WI38 (cell line): ENCODE measurements around the gene SNX25.
A peak's percentile ranks its signal among the peaks of the same experiment; 100 is the strongest.

Experiments used
- H3K4me3 ChIP-seq: 2 replicates; pipeline ENCODE4 v1.5.1; 2011; ENCODE audit warnings: low read depth, mild to moderate bottlenecking, control low read depth, low read length
- TF ChIP-seq, protein P1 (sequence below): IDR thresholded peaks from 2 replicates; pipeline ENCODE4 v1.5.1; 2012; ENCODE audit warnings: low read depth, mild to moderate bottlenecking, control low read depth, low read length

Gene SNX25

DNA sequence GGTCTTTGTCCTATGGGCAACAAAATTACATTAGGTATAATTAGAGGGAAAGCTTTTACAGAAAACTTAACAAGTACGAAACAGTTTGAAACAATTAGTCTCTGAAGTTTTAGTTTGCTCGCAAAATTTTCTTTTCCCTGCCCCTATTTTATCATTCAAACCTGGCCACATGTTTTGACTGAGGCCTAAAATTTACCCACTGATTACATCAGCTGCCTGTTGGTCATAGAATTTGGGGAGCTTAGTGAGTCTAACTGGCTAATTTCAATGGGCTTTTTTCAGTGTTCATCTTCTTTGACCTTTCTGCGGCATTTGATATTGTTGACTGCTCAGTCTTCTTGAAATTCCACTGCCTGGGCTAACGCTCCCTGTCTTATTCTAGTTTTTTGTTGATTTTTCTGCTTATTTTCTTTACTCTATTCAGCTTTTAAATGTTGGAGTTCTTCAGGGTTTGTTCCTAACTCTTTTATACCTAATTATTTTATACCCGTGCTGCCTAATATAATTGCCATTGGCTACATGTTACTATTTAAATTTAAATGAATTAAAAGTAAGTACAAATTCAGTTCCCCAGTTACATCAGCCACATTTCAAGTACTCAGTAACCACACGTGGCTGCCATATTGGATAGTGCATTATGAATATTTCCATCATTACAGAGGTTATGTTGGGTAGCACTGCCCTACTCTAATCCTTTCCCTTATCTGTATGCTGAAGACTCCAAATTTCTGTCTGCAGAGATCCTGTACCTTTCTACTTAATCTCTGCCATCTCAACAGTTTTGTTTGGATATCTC, 87.5 kb downstream of the SNX25 start:
- TF ChIP-seq, protein P1, sequence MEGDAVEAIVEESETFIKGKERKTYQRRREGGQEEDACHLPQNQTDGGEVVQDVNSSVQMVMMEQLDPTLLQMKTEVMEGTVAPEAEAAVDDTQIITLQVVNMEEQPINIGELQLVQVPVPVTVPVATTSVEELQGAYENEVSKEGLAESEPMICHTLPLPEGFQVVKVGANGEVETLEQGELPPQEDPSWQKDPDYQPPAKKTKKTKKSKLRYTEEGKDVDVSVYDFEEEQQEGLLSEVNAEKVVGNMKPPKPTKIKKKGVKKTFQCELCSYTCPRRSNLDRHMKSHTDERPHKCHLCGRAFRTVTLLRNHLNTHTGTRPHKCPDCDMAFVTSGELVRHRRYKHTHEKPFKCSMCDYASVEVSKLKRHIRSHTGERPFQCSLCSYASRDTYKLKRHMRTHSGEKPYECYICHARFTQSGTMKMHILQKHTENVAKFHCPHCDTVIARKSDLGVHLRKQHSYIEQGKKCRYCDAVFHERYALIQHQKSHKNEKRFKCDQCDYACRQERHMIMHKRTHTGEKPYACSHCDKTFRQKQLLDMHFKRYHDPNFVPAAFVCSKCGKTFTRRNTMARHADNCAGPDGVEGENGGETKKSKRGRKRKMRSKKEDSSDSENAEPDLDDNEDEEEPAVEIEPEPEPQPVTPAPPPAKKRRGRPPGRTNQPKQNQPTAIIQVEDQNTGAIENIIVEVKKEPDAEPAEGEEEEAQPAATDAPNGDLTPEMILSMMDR: no peak
- H3K4me3 ChIP-seq: no peak overlapping the region

DNA sequence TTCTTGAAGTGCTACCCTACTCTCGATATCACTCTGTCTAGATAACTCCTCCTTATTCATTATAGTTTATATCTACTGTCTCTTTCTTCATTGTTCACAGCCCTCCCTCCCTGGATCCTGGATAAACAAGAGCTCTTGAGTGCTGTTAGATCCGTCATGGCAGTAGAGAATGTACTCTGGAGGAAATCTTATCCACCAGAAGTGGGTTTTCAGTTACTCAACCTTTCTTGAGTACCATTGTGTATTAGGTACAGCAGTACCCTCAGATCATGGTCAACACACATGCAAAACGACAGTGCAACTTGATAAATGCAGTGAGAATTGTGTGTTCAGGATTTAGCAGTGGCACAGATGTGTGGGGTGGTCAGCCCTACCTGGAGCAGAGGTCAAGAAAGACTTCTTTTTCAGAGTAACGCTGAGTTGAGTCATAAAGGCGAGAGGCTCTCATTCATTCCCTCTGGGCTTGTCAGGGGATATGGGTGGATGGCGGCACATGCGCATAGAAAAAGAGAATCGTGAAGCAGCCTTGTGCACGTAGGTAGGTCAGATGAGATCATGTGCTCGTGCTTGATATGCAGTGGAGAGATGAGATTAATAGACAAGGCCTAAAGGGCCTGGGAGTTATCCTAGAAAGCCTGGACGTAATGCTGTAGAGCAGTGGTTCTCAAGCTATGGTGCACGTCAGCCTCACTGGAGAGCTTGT, 89.5 kb downstream of the SNX25 start:
- TF ChIP-seq, protein P1: no peak
- H3K4me3 ChIP-seq: no peak overlapping the region

DNA sequence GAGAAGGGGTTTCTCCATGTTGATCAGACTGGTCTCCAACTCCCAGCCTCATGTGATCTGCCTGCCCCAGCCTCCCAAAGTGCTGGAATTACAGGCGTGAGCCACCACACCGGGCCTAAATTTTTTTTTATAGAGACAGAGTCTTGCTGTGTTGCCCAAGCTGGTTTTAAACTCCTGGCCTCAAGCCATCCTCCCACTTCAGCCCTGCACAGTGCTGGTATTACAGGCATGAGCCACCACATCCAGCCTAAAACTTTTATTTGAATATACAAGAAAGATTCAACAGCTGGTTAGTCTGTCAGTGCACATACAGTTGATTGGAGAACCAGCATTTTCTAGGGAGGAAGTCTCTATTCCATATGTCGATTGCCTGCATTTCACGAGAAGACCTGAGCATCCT, 95.1 kb downstream of the SNX25 start:
- no peak overlapping the region for H3K4me3 ChIP-seq
- TF ChIP-seq, protein P1: no peak

DNA sequence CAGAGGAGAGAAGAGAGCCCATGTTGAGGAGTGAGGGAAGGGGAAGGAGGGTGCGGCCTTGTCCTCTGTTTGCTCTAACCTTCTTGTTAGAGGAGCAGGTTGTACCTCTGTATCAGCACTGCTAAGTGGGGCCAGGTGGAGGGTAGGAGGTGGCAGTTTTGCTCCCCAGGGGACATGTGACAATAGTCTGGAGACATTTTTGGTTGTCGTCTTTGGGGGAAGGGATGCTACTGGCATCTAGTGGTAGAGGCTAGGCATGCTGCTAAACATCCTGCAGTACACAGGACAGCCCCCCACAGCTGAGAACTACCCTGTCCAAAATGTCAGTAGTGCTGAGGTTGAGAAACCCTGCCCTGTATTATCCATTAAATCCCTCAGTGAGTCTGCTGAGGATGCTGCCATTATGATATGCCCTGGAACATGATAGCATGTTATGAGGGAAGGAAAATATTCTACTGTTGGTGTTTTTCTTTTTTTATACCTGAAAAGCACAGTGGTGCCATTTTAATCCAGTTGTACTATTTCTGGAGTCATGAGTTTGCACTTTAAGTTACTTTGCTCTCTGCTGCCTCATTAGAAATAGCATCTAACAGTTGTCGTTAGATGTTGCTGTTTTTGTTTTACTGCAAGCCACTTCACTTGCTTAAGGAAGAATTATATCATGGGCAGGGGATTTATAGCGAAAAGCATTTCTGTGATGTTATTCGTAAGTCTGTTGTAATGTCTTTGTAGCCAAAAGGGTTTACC, 95.7 kb downstream of the SNX25 start:
- no peak overlapping the region for H3K4me3 ChIP-seq
- TF ChIP-seq, protein P1: peak; percentile 33

DNA sequence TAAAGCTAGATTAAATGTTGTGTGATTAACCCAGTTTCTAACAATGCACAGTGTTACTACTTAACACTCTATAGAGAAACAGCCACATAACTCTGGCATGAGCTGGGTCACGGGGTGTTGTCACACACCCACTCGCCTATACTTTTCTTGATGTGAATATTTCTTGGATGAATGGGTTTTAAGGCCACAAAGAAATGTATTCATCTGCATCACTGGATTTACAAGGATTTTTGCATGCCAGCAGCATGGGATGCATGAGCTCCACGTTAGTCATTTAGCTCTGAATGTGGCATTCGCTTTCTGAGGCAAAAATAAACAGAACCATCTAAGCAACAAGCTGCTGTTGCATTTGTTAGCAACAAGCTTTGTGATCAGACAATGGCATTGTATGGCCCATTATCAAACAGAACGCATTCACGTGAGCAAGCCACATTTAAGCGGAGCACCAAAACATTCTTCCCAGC, 96.6 kb downstream of the SNX25 start:
- TF ChIP-seq, protein P1: no peak
- H3K4me3 ChIP-seq: no peak overlapping the region

DNA sequence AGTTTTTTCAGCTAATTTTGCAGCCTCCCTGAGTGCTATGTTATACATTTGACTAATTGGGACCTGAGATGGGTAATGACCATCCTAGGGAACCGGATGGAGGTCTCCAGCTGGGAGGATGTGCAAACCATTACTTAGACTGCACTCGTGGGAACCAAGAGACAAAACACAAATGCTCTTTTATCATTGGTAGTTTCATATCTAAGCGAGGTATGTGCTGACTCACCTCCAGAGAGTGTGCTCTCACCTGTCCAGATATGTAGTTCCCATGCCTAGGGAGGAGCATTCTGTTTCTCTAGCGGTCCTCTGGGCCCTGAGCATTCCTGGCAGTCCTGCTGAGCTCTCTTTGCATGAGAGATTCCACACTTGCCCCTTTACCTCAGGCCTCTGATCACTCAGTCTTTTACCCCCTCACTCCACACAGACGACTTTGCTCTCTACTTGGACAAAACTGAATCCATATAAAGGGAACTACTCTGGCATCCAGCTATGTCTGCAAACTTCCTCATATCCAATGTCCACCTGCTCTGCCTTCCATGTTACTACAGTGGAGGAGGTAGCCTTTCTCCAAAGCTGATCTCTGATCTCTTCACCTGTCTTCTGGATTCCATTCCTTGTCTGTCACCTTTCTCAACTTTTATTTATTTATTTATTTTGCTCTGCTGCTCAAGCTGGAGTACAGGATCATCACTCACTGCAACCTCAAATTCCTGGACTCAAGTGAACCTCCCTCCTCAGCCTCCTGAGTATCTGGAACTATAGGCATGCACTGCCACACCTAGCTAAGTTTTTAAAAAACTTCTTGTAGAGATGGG, 97.9 kb downstream of the SNX25 start:
- TF ChIP-seq, protein P1: no peak
- no peak overlapping the region for H3K4me3 ChIP-seq
